Stimulated activated CD4-positive, alpha-beta T cell treated with anti-CD3 and anti-CD28 coated beads, Interleukin-4, amount 100 ng/mL, for 1 hour (primary cell): ENCODE data around the gene DNAJB14.

ENCODE experiments used
- DNase-seq: peaks from one replicate; pipeline ENCODE4 v3.0.0-alpha.2; 2020

The DNAJB14 gene

GRCh38 chr4:99861120-99861905 lies 85.1 kb downstream of the DNAJB14 start:
- DNase-seq = no peak

- no peak for DNase-seq
Observed at GRCh38 chr4:99860521-99860920, 85.9 kb downstream of the DNAJB14 start.

GRCh38 chr4:99859618-99860017 lies 86.8 kb downstream of the DNAJB14 start:
- DNase-seq = no peak

- DNase-seq = no peak
Observed at GRCh38 chr4:99857307-99857706, 89.1 kb downstream of the DNAJB14 start.

GRCh38 chr4:99856166-99856565 lies 90.3 kb downstream of the DNAJB14 start:
- no peak for DNase-seq

- no peak for DNase-seq
Observed at GRCh38 chr4:99855678-99856077, 90.7 kb downstream of the DNAJB14 start.

GRCh38 chr4:99853999-99854398 lies 92.4 kb downstream of the DNAJB14 start:
- no peak for DNase-seq

GRCh38 chr4:99853190-99853589 lies 93.2 kb downstream of the DNAJB14 start:
- DNase-seq = no peak

- DNase-seq = no peak
Observed at GRCh38 chr4:99852199-99852749, 94.1 kb downstream of the DNAJB14 start.

GRCh38 chr4:99848591-99849001 lies 97.8 kb downstream of the DNAJB14 start:
- DNase-seq = no peak

GRCh38 chr4:99847362-99847976 lies 98.9 kb downstream of the DNAJB14 start:
- no peak for DNase-seq

GRCh38 chr4:99846891-99847290 lies 99.5 kb downstream of the DNAJB14 start:
- no peak for DNase-seq
